Endothelial cell of umbilical vein (primary cell): Measurements from ENCODE around the gene STAB2.

ENCODE experiments used
- CTCF ChIP-seq, 2 donors: IDR thresholded peaks; 1 replicate in 1 of 2; 2 replicates in 1 of 2; pipeline ENCODE4 v1.5.1; 2011; ENCODE audit warnings: low read length in 2 of 2, mild to moderate bottlenecking in 2 of 2, moderate library complexity in 2 of 2, control low read depth in 1 of 2, inconsistent platforms in 1 of 2, low read depth in 1 of 2; ENCODE audit not compliant: insufficient read depth in 1 of 2; ENCODE audit errors: extremely low read depth in 1 of 2
- EZH2 ChIP-seq: IDR thresholded peaks from 2 replicates; pipeline ENCODE4 v1.6.1; 2012; ENCODE audit warnings: borderline replicate concordance, low read depth, mild to moderate bottlenecking, moderate library complexity, low read length, inconsistent platforms; ENCODE audit not compliant: severe bottlenecking
- GATA2 ChIP-seq: IDR thresholded peaks from 2 replicates; pipeline ENCODE4 v1.7.0; 2011; ENCODE audit warnings: low read depth, mild to moderate bottlenecking, moderate library complexity, mixed read lengths, low read length; ENCODE audit not compliant: insufficient read length, insufficient read depth
- JUN ChIP-seq: IDR thresholded peaks from 2 replicates; pipeline ENCODE4 v1.6.1; 2011; ENCODE audit warnings: borderline replicate concordance, low read depth; ENCODE audit not compliant: insufficient read length, insufficient read depth
- MAX ChIP-seq: IDR thresholded peaks from 2 replicates; pipeline ENCODE4 v1.6.1; 2011; ENCODE audit not compliant: insufficient read depth, insufficient read length
- POLR2A ChIP-seq: IDR thresholded peaks from 2 replicates; pipeline ENCODE4 v1.6.1; 2012; ENCODE audit warnings: low read depth, mild to moderate bottlenecking, control low read depth, low read length
- POLR2AphosphoS5 ChIP-seq: IDR thresholded peaks from 2 replicates; pipeline ENCODE4 v1.6.1; 2012; ENCODE audit warnings: low read depth, mild to moderate bottlenecking, control low read depth, low read length, moderate library complexity; ENCODE audit not compliant: insufficient read depth

- TF ChIP-seq CTCF (IDR thresholded peaks at IDR 0.05; ENCODE audit: extremely low read depth in 1 of 2, insufficient read depth in 1 of 2, low read depth in 1 of 2, low read length in 2 of 2): no peak
- TF ChIP-seq EZH2: no peak
- TF ChIP-seq POLR2A: no peak
- TF ChIP-seq POLR2AphosphoS5: no peak
- TF ChIP-seq MAX: no peak
- no peak for TF ChIP-seq JUN
- no peak for TF ChIP-seq GATA2
Measured at GRCh38 chr12:103623716-103624115, 36.6 kb downstream of the STAB2 start.
